H1 (cell line): ENCODE measurements around the gene IQGAP1. TPM values are rescaled to one million over a fixed set of nuclear protein-coding genes. Genes with fewer than 3 reads are reported as not detected.

Experiments used
- CTCF ChIA-PET: fragments of 300-600 bp; sonication (Branson Sonifier 250); formaldehyde crosslinking; loops from one replicate; lab custom pipeline; 2021; ENCODE audit not compliant: partially characterized antibody; lab: Charles Lee
- POLR2A ChIA-PET: fragments of 300-600 bp; sonication (Branson Sonifier 250); formaldehyde crosslinking; loops from one replicate; lab custom pipeline; 2021; ENCODE audit warnings: inconsistent platforms; ENCODE audit not compliant: partially characterized antibody; lab: Charles Lee
- DNase-seq, 2 experiments: peaks; one replicate each; pipeline versions ENCODE4 v3.0.0 to v3.0.0-alpha.2; 2010 to 2022; ENCODE audit warnings: low spot score in 2 of 2, low read depth in 1 of 2, mixed read lengths in 1 of 2
- FAIRE-seq: peaks from 2 replicates; lab custom pipeline; 2011; peaks lifted over from hg19 to GRCh38; lab: Jason Lieb, UNC
- H2AFZ ChIP-seq: 2 replicates; pipeline ENCODE4 v1.8.1; 2012; ENCODE audit warnings: low read length, inconsistent platforms
- H2AK5ac ChIP-seq: 2 replicates; pipeline ENCODE4 v1.6.1; 2013; ENCODE audit warnings: low read depth, low read length
- H2BK120ac ChIP-seq: replicated peaks from 2 replicates; pipeline ENCODE3; 2013; ENCODE audit warnings: low read depth, low read length, inconsistent platforms
- H2BK12ac ChIP-seq: 2 replicates; pipeline ENCODE4 v1.6.1; 2013; ENCODE audit warnings: low read depth, low read length
- H2BK15ac ChIP-seq: 2 replicates; pipeline ENCODE4 v1.6.1; 2013; ENCODE audit warnings: low read length
- H2BK20ac ChIP-seq: 2 replicates; pipeline ENCODE4 v1.6.1; 2013; ENCODE audit warnings: low read length
- H2BK5ac ChIP-seq: 2 replicates; pipeline ENCODE4 v1.6.1; 2013; ENCODE audit warnings: low read depth, low read length
- H3K14ac ChIP-seq: 2 replicates; pipeline ENCODE4 v1.6.1; 2013; ENCODE audit warnings: inconsistent platforms; ENCODE audit not compliant: insufficient read length
- H3K18ac ChIP-seq: 2 replicates; pipeline ENCODE4 v1.6.1; 2013; ENCODE audit warnings: low read length; ENCODE audit errors: extremely low read depth
- H3K23ac ChIP-seq: 2 replicates; pipeline ENCODE4 v1.6.1; 2013; ENCODE audit warnings: inconsistent platforms; ENCODE audit not compliant: insufficient read length
- H3K23me2 ChIP-seq: 2 replicates; pipeline ENCODE4 v1.6.1; 2013; ENCODE audit warnings: low read depth, low read length
- H3K27ac ChIP-seq: 2 replicates; pipeline ENCODE4 v1.6.1; 2011; ENCODE audit warnings: low read depth, low read length, inconsistent platforms
- H3K27me3 ChIP-seq, 4 experiments: replicated peaks in 1 of 4; 1 replicate in 1 of 4; 2 replicates in 3 of 4; pipeline versions ENCODE4 v1.6.1 to v1.8.1; 2011 to 2013; ENCODE audit warnings: low read length in 3 of 4, mild to moderate bottlenecking in 3 of 4, inconsistent platforms in 2 of 4, mixed read lengths in 2 of 4, moderate library complexity in 1 of 4; ENCODE audit not compliant: control insufficient read depth in 3 of 4, insufficient read depth in 3 of 4; ENCODE audit errors: extremely low read depth in 1 of 4
- H3K36me3 ChIP-seq, 4 experiments: 2 replicates each; pipeline versions ENCODE4 v1.6.1 to v1.8.1; 2011 to 2013; ENCODE audit warnings: mild to moderate bottlenecking in 4 of 4, low read length in 3 of 4, moderate library complexity in 2 of 4, control low read depth in 1 of 4, inconsistent platforms in 1 of 4; ENCODE audit not compliant: insufficient read depth in 4 of 4, control insufficient read depth in 2 of 4
- H3K4ac ChIP-seq: replicated peaks from 2 replicates; pipeline ENCODE3; 2013; ENCODE audit warnings: low read length, low read depth, mixed read lengths, inconsistent platforms; ENCODE audit not compliant: insufficient read length
- H3K4me1 ChIP-seq, 4 experiments: replicated peaks in 1 of 4; 1 replicate in 1 of 4; 2 replicates in 3 of 4; pipeline versions ENCODE4 v1.6.1 to v1.8.1; 2011 to 2013; ENCODE audit warnings: low read length in 3 of 4, inconsistent platforms in 2 of 4, mixed read lengths in 1 of 4; ENCODE audit not compliant: insufficient read depth in 4 of 4, control insufficient read depth in 3 of 4
- H3K4me2 ChIP-seq, 2 experiments: 2 replicates each; pipeline versions ENCODE4 v1.6.1 to v1.8.1; 2011 to 2013; ENCODE audit warnings: low read depth in 2 of 2, low read length in 2 of 2, control low read depth in 1 of 2, inconsistent platforms in 1 of 2, mild to moderate bottlenecking in 1 of 2; ENCODE audit not compliant: insufficient read depth in 1 of 2
- H3K4me3 ChIP-seq, 4 experiments: fragments of 200-600, 300-600 bp in 1 of 4; sonication (generic), shearing (Covaris generic), sonication (Bioruptor Twin) in 1 of 4; 2 replicates each; pipeline versions ENCODE4 v1.5.1 to v1.8.1; 2011 to 2016; ENCODE audit warnings: low read length in 4 of 4, low read depth in 3 of 4, control low read depth in 2 of 4, inconsistent platforms in 2 of 4, mild to moderate bottlenecking in 2 of 4, mixed read lengths in 1 of 4, moderate library complexity in 1 of 4; ENCODE audit not compliant: insufficient read depth in 2 of 4; ENCODE audit errors: extremely low read depth in 1 of 4
- H3K56ac ChIP-seq: replicated peaks from 2 replicates; pipeline ENCODE3; 2013; ENCODE audit warnings: low read depth, mild to moderate bottlenecking, mixed read lengths, low read length, inconsistent platforms; ENCODE audit not compliant: insufficient read length
- H3K79me1 ChIP-seq: 2 replicates; pipeline ENCODE4 v1.6.1; 2013; ENCODE audit warnings: low read depth, low read length, control low read depth
- H3K79me2 ChIP-seq, 2 experiments: 2 replicates each; pipeline versions ENCODE4 v1.6.1 to v1.8.1; 2012 to 2013; ENCODE audit warnings: low read length in 2 of 2, mild to moderate bottlenecking in 2 of 2, inconsistent platforms in 1 of 2; ENCODE audit not compliant: insufficient read depth in 2 of 2, control insufficient read depth in 1 of 2
- H3K9ac ChIP-seq, 4 experiments: replicated peaks in 1 of 4; 1 replicate in 1 of 4; 2 replicates in 3 of 4; pipeline versions ENCODE4 v1.6.1 to v1.8.1; 2011 to 2013; ENCODE audit warnings: low read depth in 3 of 4, low read length in 3 of 4, control low read depth in 2 of 4, mild to moderate bottlenecking in 2 of 4, moderate library complexity in 2 of 4, inconsistent platforms in 1 of 4; ENCODE audit errors: extremely low read depth in 1 of 4
- H3K9me3 ChIP-seq, 2 experiments: 2 replicates each; pipeline versions ENCODE4 v1.6.1 to v1.8.1; 2012 to 2013; ENCODE audit warnings: mild to moderate bottlenecking in 2 of 2, moderate library complexity in 2 of 2, control low read depth in 1 of 2, inconsistent platforms in 1 of 2, low read depth in 1 of 2, low read length in 1 of 2, mixed read lengths in 1 of 2; ENCODE audit not compliant: insufficient read depth in 2 of 2
- H4K20me1 ChIP-seq, 2 experiments: replicated peaks in 1 of 2; 2 replicates each; pipeline versions ENCODE3 to v1.8.1; 2011 to 2013; ENCODE audit warnings: inconsistent platforms in 2 of 2, low read length in 2 of 2, mild to moderate bottlenecking in 1 of 2; ENCODE audit not compliant: insufficient read depth in 2 of 2, control insufficient read depth in 1 of 2
- H4K5ac ChIP-seq: 2 replicates; pipeline ENCODE4 v1.6.1; 2013; ENCODE audit warnings: low read length, low read depth, mixed read lengths, inconsistent platforms; ENCODE audit not compliant: insufficient read length
- H4K8ac ChIP-seq: 2 replicates; pipeline ENCODE4 v1.8.0; 2013; ENCODE audit warnings: mild to moderate bottlenecking, moderate library complexity, low read length, inconsistent platforms; ENCODE audit not compliant: insufficient read depth; ENCODE audit errors: extremely low read depth
- H4K91ac ChIP-seq: replicated peaks from 2 replicates; pipeline ENCODE3; 2013; ENCODE audit warnings: low read length, mixed read lengths, inconsistent platforms; ENCODE audit not compliant: insufficient read length
- ASH2L ChIP-seq: fragments of 200-600, 300-600 bp; sonication (generic); IDR thresholded peaks from one replicate; pipeline ENCODE4 v1.7.1; 2017; ENCODE audit warnings: low read length
- BCL11A ChIP-seq, 2 experiments: IDR thresholded peaks; one replicate each; pipeline ENCODE4 v1.6.1; 2011; ENCODE audit warnings: low read depth in 2 of 2, low read length in 2 of 2, mild to moderate bottlenecking in 2 of 2
- CEBPB ChIP-seq: IDR thresholded peaks from 2 replicates; pipeline ENCODE4 v1.6.1; 2012; ENCODE audit warnings: low read depth, low read length
- KDM5A ChIP-seq: fragments of 200-600 bp; IDR thresholded peaks from 2 replicates; pipeline ENCODE4 v1.7.1; 2012; ENCODE audit warnings: mild to moderate bottlenecking, low read length, inconsistent platforms, mixed read lengths
- POLR2AphosphoS5 ChIP-seq: IDR thresholded peaks from 2 replicates; pipeline ENCODE4 v1.6.1; 2011; ENCODE audit warnings: low read depth, low read length
- POU5F1 ChIP-seq: IDR thresholded peaks from 2 replicates; pipeline ENCODE4 v1.6.1; 2011; ENCODE audit warnings: low read depth, mild to moderate bottlenecking, low read length, moderate library complexity
- SIX5 ChIP-seq: IDR thresholded peaks from 2 replicates; pipeline ENCODE4 v1.6.1; 2011; ENCODE audit warnings: mild to moderate bottlenecking, low read depth, low read length
- SUZ12 ChIP-seq: fragments of 200-600 bp; sonication (generic); IDR thresholded peaks from 2 replicates; pipeline ENCODE4 v1.6.1; 2012; ENCODE audit warnings: mild to moderate bottlenecking, inconsistent platforms, low read length, moderate library complexity, mixed read lengths
- WGBS, 2 experiments: shearing (Covaris generic) in 1 of 2; methylation state at CpG; one replicate each; pipeline versions ENCODE4 v1.1.6 to v1.1.7; 2013 to 2015; ENCODE audit warnings: low lambda C conversion rate in 2 of 2, mixed read lengths in 2 of 2, inconsistent platforms in 1 of 2, low coverage in 1 of 2, missing lambda C conversion rate in 1 of 2; ENCODE audit not compliant: insufficient replicate concordance in 2 of 2, insufficient coverage in 1 of 2, insufficient read length in 1 of 2; ENCODE audit errors: extremely low coverage in 1 of 2, missing lambda C conversion rate in 1 of 2; 5-methylcytosine and 5-hydroxymethylcytosine counted together
- polyA plus RNA-seq, 7 experiments: library from polyadenylated mRNA; depleted of rRNA in 3 of 7; stranded (reverse) in 5 of 7; unstranded in 2 of 7; fragments of >200 nt in 5 of 7; fragments of 200-250 nt in 2 of 7; gene quantifications; 1 replicate in 5 of 7; 2 replicates in 1 of 7; 4 replicates in 1 of 7; pipeline versions ENCODE4 v1.2.1 to v1.2.3, GENCODE V29; 2011 to 2013; ENCODE audit warnings: missing spikeins in 2 of 7, mixed read lengths in 2 of 7
- total RNA-seq: library from RNA; stranded (reverse); fragmentation: NEBNext Ultra II Directional; extraction: Animal tissue kit (Norgen Biotek cat#: 25700); gene quantifications from 2 replicates; pipeline ENCODE4 v1.2.1, GENCODE V29; 2021
- TF ChIP-seq, protein P1 (sequence below): IDR thresholded peaks from 2 replicates; pipeline ENCODE4 v1.6.1; 2012; ENCODE audit warnings: inconsistent platforms

Gene IQGAP1
- total and polyA plus RNA-seq, 2 of the 8 experiments (the other 6 are each of a cell fraction or from before 2014, with no cell fraction given) = 56.0 to 138 TPM

DNA sequence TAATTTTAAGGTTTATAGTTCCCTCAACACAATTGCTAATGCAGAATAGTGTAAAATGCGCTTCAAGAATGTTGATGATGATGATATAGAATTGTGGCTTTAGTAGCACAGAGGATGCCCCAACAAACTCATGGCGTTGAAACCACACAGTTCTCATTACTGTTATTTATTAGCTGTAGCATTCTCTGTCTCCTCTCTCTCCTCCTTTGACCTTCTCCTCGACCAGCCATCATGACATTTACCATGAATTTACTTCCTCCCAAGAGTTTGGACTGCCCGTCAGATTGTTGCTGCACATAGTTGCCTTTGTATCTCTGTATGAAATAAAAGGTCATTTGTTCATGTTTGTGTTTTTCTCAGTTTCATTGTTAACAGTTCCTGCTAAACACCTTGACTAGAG lies 113.9 kb downstream of the IQGAP1 start:
- Histone ChIP-seq H3K9ac (no peak overlapping the region), H4K5ac (no peak overlapping the region), H3K4me1 (no peaks in the 10 kb centered on the region), H3K36me3 (peaks cover 6 to 38% (median 18%) of the 10 kb centered on the region in 4 experiments), H4K8ac (no peak overlapping the region), H2AFZ (no peak overlapping the region), H2BK5ac (no peak overlapping the region), H2BK20ac (no peak overlapping the region), H3K4ac (no peak overlapping the region), H3K14ac (no peak overlapping the region), H4K20me1 (no peaks in the 10 kb centered on the region), H3K23me2 (no peaks in the 10 kb centered on the region), H3K18ac (no peak overlapping the region), H3K56ac (no peak overlapping the region), H3K27me3 (no peaks in the 10 kb centered on the region), H3K23ac (no peak overlapping the region), H3K4me3 (no peak overlapping the region), H2BK15ac (no peak overlapping the region), H3K79me1 (no peaks in the 10 kb centered on the region), H2BK120ac (no peak overlapping the region), H2AK5ac (no peak overlapping the region), H3K27ac (no peak overlapping the region), H4K91ac (no peak overlapping the region), H3K9me3 (no peaks in the 10 kb centered on the region), H3K4me2 (no peak overlapping the region), H3K79me2 (no peaks in the 10 kb centered on the region), H2BK12ac (no peak overlapping the region)
- WGBS, 2 experiments = 90% methylated on average over 4 of the region's 4 CpGs; no CpG with 5 or more reads in 1 of the 2 experiments
- ChIA-PET CTCF (interaction anchor here (3.4 to 4.4 kb wide), 2 partner anchors 20 to 182 kb away, joined by 15 to 17 read pairs; no protein-coding TSS in a partner anchor), POLR2A (no interaction called here)
- TF ChIP-seq POLR2AphosphoS5 (no peak), CEBPB (no peak), SUZ12 (no peak), ASH2L (no peak), BCL11A (IDR thresholded peaks at IDR 0.05; ENCODE audit: low read depth in 2 of 2, low read length in 2 of 2) (no peak), SIX5 (no peak), POU5F1 (no peak), KDM5A (no peak)
- TF ChIP-seq, protein P1, sequence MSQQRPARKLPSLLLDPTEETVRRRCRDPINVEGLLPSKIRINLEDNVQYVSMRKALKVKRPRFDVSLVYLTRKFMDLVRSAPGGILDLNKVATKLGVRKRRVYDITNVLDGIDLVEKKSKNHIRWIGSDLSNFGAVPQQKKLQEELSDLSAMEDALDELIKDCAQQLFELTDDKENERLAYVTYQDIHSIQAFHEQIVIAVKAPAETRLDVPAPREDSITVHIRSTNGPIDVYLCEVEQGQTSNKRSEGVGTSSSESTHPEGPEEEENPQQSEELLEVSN = no peak
- FAIRE-seq = peak; percentile 19
- DNase-seq = no peak
